AG09309 (cell line): ENCODE data around the gene AK4.
"Not testable (repeated sequence)": the region's sequence is repeated elsewhere in the genome, so short reads cannot be mapped to it uniquely, and the experiment has no call there.

Experiments
- DNase-seq: peaks from one replicate; pipeline ENCODE4 v3.0.0-alpha.2; 2010; ENCODE audit warnings: low read depth
- H3K4me3 ChIP-seq: 2 replicates; pipeline ENCODE4 v1.5.1; 2011; ENCODE audit warnings: mild to moderate bottlenecking, low read depth, low read length, moderate library complexity; ENCODE audit not compliant: control insufficient read depth
- CTCF ChIP-seq: IDR thresholded peaks from 2 replicates; pipeline ENCODE4 v1.5.1; 2011; ENCODE audit warnings: mild to moderate bottlenecking, low read depth, low read length, inconsistent platforms; ENCODE audit not compliant: insufficient read depth, control insufficient read depth; ENCODE audit errors: missing control alignments

AK4 gene

DNA sequence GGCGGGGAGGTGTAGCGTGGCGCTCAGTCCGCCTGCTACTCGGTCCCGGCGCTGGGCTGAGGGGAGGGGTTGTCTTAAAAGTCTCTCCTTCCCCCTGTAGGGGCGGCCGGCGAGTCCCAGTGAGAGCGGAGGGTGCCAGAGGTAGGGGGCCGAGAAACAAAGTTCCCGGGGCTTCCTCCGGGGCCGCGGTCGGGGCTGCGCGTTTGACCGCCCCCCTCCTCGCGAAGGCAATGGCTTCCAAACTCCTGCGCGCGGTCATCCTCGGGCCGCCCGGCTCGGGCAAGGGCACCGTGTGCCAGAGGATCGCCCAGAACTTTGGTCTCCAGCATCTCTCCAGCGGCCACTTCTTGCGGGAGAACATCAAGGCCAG is at the start of gene AK4:
Gene AK4 (plus strand): TSS at position 26 of the 370 bp plus-strand sequence. CDS start 205 bp downstream, at position 231.
- H3K4me3 ChIP-seq, result peak within 1 kb of the TSS; percentile 76
- DNase-seq, result not testable (repeated sequence)

- no peak overlapping the region for H3K4me3 ChIP-seq
- no peak for DNase-seq
- no peak for TF ChIP-seq CTCF
Observed at GRCh38 chr1:65103807-65104206, 44.2 kb upstream of the AK4 start.

DNA sequence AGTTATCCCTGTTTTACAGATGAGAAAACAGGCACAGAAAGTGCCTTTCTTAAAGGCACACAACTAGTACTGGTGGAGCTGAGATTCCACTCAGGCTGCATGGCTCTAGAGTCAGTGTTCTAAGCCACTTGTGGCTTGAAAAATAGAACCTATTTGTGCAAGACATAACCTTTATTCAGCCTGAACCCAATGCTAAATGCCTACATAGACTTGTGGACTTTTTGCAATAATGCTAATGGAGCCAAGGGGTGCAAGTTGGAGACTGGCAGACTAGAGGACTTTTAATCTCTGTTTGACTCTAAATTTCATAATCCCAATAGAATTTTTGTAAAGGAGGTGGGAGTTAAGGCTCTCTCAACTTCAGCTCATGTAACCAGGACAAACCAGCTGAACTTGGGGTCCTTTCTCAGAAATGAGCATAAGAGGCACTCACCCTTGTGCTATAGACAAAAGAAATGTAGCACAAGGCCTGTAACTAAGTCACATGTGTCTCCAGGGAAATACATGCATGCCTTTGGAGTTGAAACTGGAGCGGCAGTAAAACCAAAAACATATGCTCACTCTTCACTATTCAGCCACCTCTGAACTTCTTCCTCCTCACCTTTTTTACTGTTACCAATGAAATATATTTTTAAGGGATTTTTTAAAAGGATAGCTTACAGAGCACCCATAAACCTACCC is 43.0 kb upstream of the AK4 start:
- H3K4me3 ChIP-seq, result no peak overlapping the region
- TF ChIP-seq CTCF, result no peak
- no peak for DNase-seq

DNA sequence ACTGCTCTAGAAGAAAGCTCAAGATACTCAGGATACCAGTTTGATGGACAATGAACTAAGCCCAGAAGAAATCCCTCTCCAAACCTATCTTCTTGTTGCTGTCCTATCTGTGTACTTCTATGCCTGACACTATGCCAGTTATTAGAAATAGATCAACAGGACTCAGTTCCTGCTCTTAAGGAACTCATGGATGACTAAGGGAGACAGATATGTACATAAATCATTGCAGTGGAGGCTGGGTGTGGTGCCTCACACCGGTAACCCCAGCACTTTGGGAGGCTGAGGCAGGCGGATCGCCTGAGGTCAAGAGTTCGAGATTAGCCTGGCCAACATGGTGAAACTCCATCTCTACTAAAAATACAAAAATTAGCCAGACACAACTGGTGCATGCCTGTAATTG is 42.4 kb upstream of the AK4 start:
- H3K4me3 ChIP-seq, result no peak overlapping the region
- TF ChIP-seq CTCF, result no peak
- DNase-seq, result no peak

GRCh38 chr1:65108025-65108642 is 39.9 kb upstream of the AK4 start:
- no peak overlapping the region for H3K4me3 ChIP-seq
- no peak for DNase-seq
- TF ChIP-seq CTCF, result no peak

DNA sequence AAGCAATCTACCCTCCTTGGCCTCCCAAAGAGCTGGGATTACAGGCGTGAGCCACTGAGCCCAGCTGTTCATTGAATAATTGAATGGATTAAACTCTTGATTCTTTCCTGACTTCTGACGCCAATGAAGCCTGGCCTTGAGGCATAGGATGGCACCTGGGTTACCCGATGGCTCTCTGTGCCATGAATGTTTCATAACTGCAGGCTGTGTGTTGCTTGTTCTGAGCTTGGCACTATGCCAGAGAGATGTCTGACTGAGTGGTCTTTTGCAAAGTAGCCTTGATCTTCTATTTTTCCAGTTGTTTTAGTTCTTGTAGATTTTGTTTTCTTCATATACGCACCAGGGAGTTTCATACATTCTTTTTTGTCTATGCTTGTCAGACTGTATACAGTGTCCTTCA is 38.5 kb upstream of the AK4 start:
- TF ChIP-seq CTCF, result no peak
- DNase-seq, result no peak
- no peak overlapping the region for H3K4me3 ChIP-seq

DNA sequence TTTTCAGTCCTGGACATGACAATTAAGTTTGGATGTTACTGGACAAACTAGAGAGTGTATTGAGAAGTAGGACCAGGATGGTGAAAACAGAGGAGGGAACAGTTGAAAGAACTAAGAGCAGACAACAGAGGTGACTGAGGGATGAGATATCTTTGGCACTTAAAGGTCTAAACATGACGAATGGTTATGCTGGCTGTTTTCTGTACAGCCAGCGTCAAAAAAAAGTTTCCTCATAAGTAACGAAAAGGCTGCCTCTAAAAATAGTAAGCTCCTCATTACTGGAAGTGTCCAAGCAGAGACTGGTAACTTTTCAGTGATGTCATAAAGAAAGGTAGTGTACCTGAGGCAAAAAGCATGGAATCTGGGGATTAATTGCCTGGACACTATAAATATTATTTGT is 35.2 kb upstream of the AK4 start:
- H3K4me3 ChIP-seq, result no peak overlapping the region
- no peak for DNase-seq
- no peak for TF ChIP-seq CTCF
